GM12872 (cell line): ENCODE measurements around the gene USP48.

Experiments
- CTCF ChIP-seq: IDR thresholded peaks from 3 replicates; pipeline ENCODE4 v1.5.1; 2011; ENCODE audit warnings: low read depth, mild to moderate bottlenecking, low read length, moderate library complexity; ENCODE audit not compliant: insufficient read depth

Gene USP48

GRCh38 chr1:21774835-21775549 is 8.0 kb downstream of the USP48 start:
- TF ChIP-seq CTCF: no peak

GRCh38 chr1:21773585-21773984 is 9.4 kb downstream of the USP48 start:
- no peak for TF ChIP-seq CTCF

GRCh38 chr1:21770201-21770600 is 12.7 kb downstream of the USP48 start:
- TF ChIP-seq CTCF: no peak

- no peak for TF ChIP-seq CTCF
These were observed 16.7 kb downstream of the USP48 start for GRCh38 chr1:21766210-21766609.

GRCh38 chr1:21764615-21765423 is 18.1 kb downstream of the USP48 start:
- no peak for TF ChIP-seq CTCF

- no peak for TF ChIP-seq CTCF
These were observed 19.1 kb downstream of the USP48 start for GRCh38 chr1:21763694-21764419.

- no peak for TF ChIP-seq CTCF
These were observed 19.7 kb downstream of the USP48 start for GRCh38 chr1:21763236-21763635.
